H1 (cell line): Measurements from ENCODE around the gene VGLL2. TPM values are rescaled to one million over a fixed set of nuclear protein-coding genes. Genes with fewer than 3 reads are reported as not detected.

ENCODE experiments used
- ATF3 ChIP-seq: IDR thresholded peaks from 2 replicates; pipeline ENCODE4 v1.6.1; 2011; ENCODE audit warnings: low read depth, mild to moderate bottlenecking, low read length; ENCODE audit not compliant: insufficient read depth
- BRCA1 ChIP-seq: IDR thresholded peaks from 2 replicates; pipeline ENCODE4 v1.6.1; 2012; ENCODE audit warnings: low read depth, low read length, improper control_type of control experiment
- CHD7 ChIP-seq: fragments of 300-600 bp; sonication (generic); IDR thresholded peaks from 2 replicates; pipeline ENCODE4 v1.7.1; 2012; ENCODE audit warnings: low read length, moderate library complexity, mild to moderate bottlenecking, inconsistent platforms; ENCODE audit not compliant: insufficient replicate concordance
- EZH2 ChIP-seq: fragments of 200-600 bp; sonication (generic); IDR thresholded peaks from 2 replicates; pipeline ENCODE4 v1.7.1; 2012; ENCODE audit warnings: low read depth, mild to moderate bottlenecking, moderate library complexity, low read length, inconsistent platforms; ENCODE audit not compliant: severe bottlenecking
- JUND ChIP-seq: IDR thresholded peaks from 2 replicates; pipeline ENCODE4 v1.6.1; 2011; ENCODE audit warnings: mild to moderate bottlenecking, improper control_type of control experiment, low read length
- SIRT6 ChIP-seq: IDR thresholded peaks from one replicate; pipeline ENCODE4 v1.7.1; 2012; ENCODE audit warnings: low read length, inconsistent platforms
- SIX5 ChIP-seq: IDR thresholded peaks from 2 replicates; pipeline ENCODE4 v1.6.1; 2011; ENCODE audit warnings: mild to moderate bottlenecking, low read depth, low read length
- SUZ12 ChIP-seq: fragments of 200-600 bp; sonication (generic); IDR thresholded peaks from 2 replicates; pipeline ENCODE4 v1.6.1; 2012; ENCODE audit warnings: mild to moderate bottlenecking, inconsistent platforms, low read length, moderate library complexity, mixed read lengths
- YY1 ChIP-seq: IDR thresholded peaks from 2 replicates; pipeline ENCODE4 v1.6.1; 2011; ENCODE audit warnings: low read depth, mild to moderate bottlenecking, low read length
- ZNF274 ChIP-seq: IDR thresholded peaks from 2 replicates; pipeline ENCODE4 v1.7.0; 2012; ENCODE audit warnings: low read length, borderline replicate concordance; ENCODE audit errors: extremely low read depth
- polyA plus RNA-seq, 7 experiments: library from polyadenylated mRNA; depleted of rRNA in 3 of 7; stranded (reverse) in 5 of 7; unstranded in 2 of 7; fragments of >200 nt in 5 of 7; fragments of 200-250 nt in 2 of 7; gene quantifications; 1 replicate in 5 of 7; 2 replicates in 1 of 7; 4 replicates in 1 of 7; pipeline versions ENCODE4 v1.2.1 to v1.2.3, GENCODE V29; 2011 to 2013; ENCODE audit warnings: missing spikeins in 2 of 7, mixed read lengths in 2 of 7
- total RNA-seq: library from RNA; stranded (reverse); fragmentation: NEBNext Ultra II Directional; extraction: Animal tissue kit (Norgen Biotek cat#: 25700); gene quantifications from 2 replicates; pipeline ENCODE4 v1.2.1, GENCODE V29; 2021

Gene VGLL2
- total and polyA plus RNA-seq, 2 of the 8 experiments (the other 6 are each of a cell fraction or from before 2014, with no cell fraction given): not detected

GRCh38 chr6:117266257-117267053, 1.1 kb downstream of the VGLL2 start (continued):
- TF ChIP-seq CHD7 (no peak), EZH2 (peak; percentile 88), SIRT6 (no peak), JUND (no peak), SIX5 (no peak), YY1 (no peak), SUZ12 (peak; percentile 86), ATF3 (no peak), ZNF274 (no peak), BRCA1 (no peak)
